H1 (cell line): ENCODE measurements around the gene GPR15. TPM values are rescaled to one million over a fixed set of nuclear protein-coding genes. Genes with fewer than 3 reads are reported as not detected.

Source experiments
- CTCF ChIA-PET: fragments of 300-600 bp; sonication (Branson Sonifier 250); formaldehyde crosslinking; loops from one replicate; lab custom pipeline; 2021; ENCODE audit not compliant: partially characterized antibody; lab: Charles Lee
- POLR2A ChIA-PET: fragments of 300-600 bp; sonication (Branson Sonifier 250); formaldehyde crosslinking; loops from one replicate; lab custom pipeline; 2021; ENCODE audit warnings: inconsistent platforms; ENCODE audit not compliant: partially characterized antibody; lab: Charles Lee
- DNase-seq, 2 experiments: peaks; one replicate each; pipeline versions ENCODE4 v3.0.0 to v3.0.0-alpha.2; 2010 to 2022; ENCODE audit warnings: low spot score in 2 of 2, low read depth in 1 of 2, mixed read lengths in 1 of 2
- FAIRE-seq: peaks from 2 replicates; lab custom pipeline; 2011; peaks lifted over from hg19 to GRCh38; lab: Jason Lieb, UNC
- H2AFZ ChIP-seq: 2 replicates; pipeline ENCODE4 v1.8.1; 2012; ENCODE audit warnings: low read length, inconsistent platforms
- H2AK5ac ChIP-seq: 2 replicates; pipeline ENCODE4 v1.6.1; 2013; ENCODE audit warnings: low read depth, low read length
- H2BK120ac ChIP-seq: replicated peaks from 2 replicates; pipeline ENCODE3; 2013; ENCODE audit warnings: low read depth, low read length, inconsistent platforms
- H2BK12ac ChIP-seq: 2 replicates; pipeline ENCODE4 v1.6.1; 2013; ENCODE audit warnings: low read depth, low read length
- H2BK15ac ChIP-seq: 2 replicates; pipeline ENCODE4 v1.6.1; 2013; ENCODE audit warnings: low read length
- H2BK20ac ChIP-seq: 2 replicates; pipeline ENCODE4 v1.6.1; 2013; ENCODE audit warnings: low read length
- H2BK5ac ChIP-seq: 2 replicates; pipeline ENCODE4 v1.6.1; 2013; ENCODE audit warnings: low read depth, low read length
- H3K14ac ChIP-seq: 2 replicates; pipeline ENCODE4 v1.6.1; 2013; ENCODE audit warnings: inconsistent platforms; ENCODE audit not compliant: insufficient read length
- H3K18ac ChIP-seq: 2 replicates; pipeline ENCODE4 v1.6.1; 2013; ENCODE audit warnings: low read length; ENCODE audit errors: extremely low read depth
- H3K23ac ChIP-seq: 2 replicates; pipeline ENCODE4 v1.6.1; 2013; ENCODE audit warnings: inconsistent platforms; ENCODE audit not compliant: insufficient read length
- H3K23me2 ChIP-seq: 2 replicates; pipeline ENCODE4 v1.6.1; 2013; ENCODE audit warnings: low read depth, low read length
- H3K27ac ChIP-seq: 2 replicates; pipeline ENCODE4 v1.6.1; 2011; ENCODE audit warnings: low read depth, low read length, inconsistent platforms
- H3K27me3 ChIP-seq, 4 experiments: replicated peaks in 1 of 4; 1 replicate in 1 of 4; 2 replicates in 3 of 4; pipeline versions ENCODE4 v1.6.1 to v1.8.1; 2011 to 2013; ENCODE audit warnings: low read length in 3 of 4, mild to moderate bottlenecking in 3 of 4, inconsistent platforms in 2 of 4, mixed read lengths in 2 of 4, moderate library complexity in 1 of 4; ENCODE audit not compliant: control insufficient read depth in 3 of 4, insufficient read depth in 3 of 4; ENCODE audit errors: extremely low read depth in 1 of 4
- H3K36me3 ChIP-seq, 4 experiments: 2 replicates each; pipeline versions ENCODE4 v1.6.1 to v1.8.1; 2011 to 2013; ENCODE audit warnings: mild to moderate bottlenecking in 4 of 4, low read length in 3 of 4, moderate library complexity in 2 of 4, control low read depth in 1 of 4, inconsistent platforms in 1 of 4; ENCODE audit not compliant: insufficient read depth in 4 of 4, control insufficient read depth in 2 of 4
- H3K4ac ChIP-seq: replicated peaks from 2 replicates; pipeline ENCODE3; 2013; ENCODE audit warnings: low read length, low read depth, mixed read lengths, inconsistent platforms; ENCODE audit not compliant: insufficient read length
- H3K4me1 ChIP-seq, 4 experiments: replicated peaks in 1 of 4; 1 replicate in 1 of 4; 2 replicates in 3 of 4; pipeline versions ENCODE4 v1.6.1 to v1.8.1; 2011 to 2013; ENCODE audit warnings: low read length in 3 of 4, inconsistent platforms in 2 of 4, mixed read lengths in 1 of 4; ENCODE audit not compliant: insufficient read depth in 4 of 4, control insufficient read depth in 3 of 4
- H3K4me2 ChIP-seq, 2 experiments: 2 replicates each; pipeline versions ENCODE4 v1.6.1 to v1.8.1; 2011 to 2013; ENCODE audit warnings: low read depth in 2 of 2, low read length in 2 of 2, control low read depth in 1 of 2, inconsistent platforms in 1 of 2, mild to moderate bottlenecking in 1 of 2; ENCODE audit not compliant: insufficient read depth in 1 of 2
- H3K4me3 ChIP-seq, 4 experiments: fragments of 200-600, 300-600 bp in 1 of 4; sonication (generic), shearing (Covaris generic), sonication (Bioruptor Twin) in 1 of 4; 2 replicates each; pipeline versions ENCODE4 v1.5.1 to v1.8.1; 2011 to 2016; ENCODE audit warnings: low read length in 4 of 4, low read depth in 3 of 4, control low read depth in 2 of 4, inconsistent platforms in 2 of 4, mild to moderate bottlenecking in 2 of 4, mixed read lengths in 1 of 4, moderate library complexity in 1 of 4; ENCODE audit not compliant: insufficient read depth in 2 of 4; ENCODE audit errors: extremely low read depth in 1 of 4
- H3K56ac ChIP-seq: replicated peaks from 2 replicates; pipeline ENCODE3; 2013; ENCODE audit warnings: low read depth, mild to moderate bottlenecking, mixed read lengths, low read length, inconsistent platforms; ENCODE audit not compliant: insufficient read length
- H3K79me1 ChIP-seq: 2 replicates; pipeline ENCODE4 v1.6.1; 2013; ENCODE audit warnings: low read depth, low read length, control low read depth
- H3K79me2 ChIP-seq, 2 experiments: 2 replicates each; pipeline versions ENCODE4 v1.6.1 to v1.8.1; 2012 to 2013; ENCODE audit warnings: low read length in 2 of 2, mild to moderate bottlenecking in 2 of 2, inconsistent platforms in 1 of 2; ENCODE audit not compliant: insufficient read depth in 2 of 2, control insufficient read depth in 1 of 2
- H3K9ac ChIP-seq, 4 experiments: replicated peaks in 1 of 4; 1 replicate in 1 of 4; 2 replicates in 3 of 4; pipeline versions ENCODE4 v1.6.1 to v1.8.1; 2011 to 2013; ENCODE audit warnings: low read depth in 3 of 4, low read length in 3 of 4, control low read depth in 2 of 4, mild to moderate bottlenecking in 2 of 4, moderate library complexity in 2 of 4, inconsistent platforms in 1 of 4; ENCODE audit errors: extremely low read depth in 1 of 4
- H3K9me3 ChIP-seq, 2 experiments: 2 replicates each; pipeline versions ENCODE4 v1.6.1 to v1.8.1; 2012 to 2013; ENCODE audit warnings: mild to moderate bottlenecking in 2 of 2, moderate library complexity in 2 of 2, control low read depth in 1 of 2, inconsistent platforms in 1 of 2, low read depth in 1 of 2, low read length in 1 of 2, mixed read lengths in 1 of 2; ENCODE audit not compliant: insufficient read depth in 2 of 2
- H4K20me1 ChIP-seq, 2 experiments: replicated peaks in 1 of 2; 2 replicates each; pipeline versions ENCODE3 to v1.8.1; 2011 to 2013; ENCODE audit warnings: inconsistent platforms in 2 of 2, low read length in 2 of 2, mild to moderate bottlenecking in 1 of 2; ENCODE audit not compliant: insufficient read depth in 2 of 2, control insufficient read depth in 1 of 2
- H4K5ac ChIP-seq: 2 replicates; pipeline ENCODE4 v1.6.1; 2013; ENCODE audit warnings: low read length, low read depth, mixed read lengths, inconsistent platforms; ENCODE audit not compliant: insufficient read length
- H4K8ac ChIP-seq: 2 replicates; pipeline ENCODE4 v1.8.0; 2013; ENCODE audit warnings: mild to moderate bottlenecking, moderate library complexity, low read length, inconsistent platforms; ENCODE audit not compliant: insufficient read depth; ENCODE audit errors: extremely low read depth
- H4K91ac ChIP-seq: replicated peaks from 2 replicates; pipeline ENCODE3; 2013; ENCODE audit warnings: low read length, mixed read lengths, inconsistent platforms; ENCODE audit not compliant: insufficient read length
- SP4 ChIP-seq: IDR thresholded peaks from 2 replicates; pipeline ENCODE4 v1.6.1; 2012; ENCODE audit warnings: low read length, inconsistent platforms
- WGBS, 2 experiments: shearing (Covaris generic) in 1 of 2; methylation state at CpG; one replicate each; pipeline versions ENCODE4 v1.1.6 to v1.1.7; 2013 to 2015; ENCODE audit warnings: low lambda C conversion rate in 2 of 2, mixed read lengths in 2 of 2, inconsistent platforms in 1 of 2, low coverage in 1 of 2, missing lambda C conversion rate in 1 of 2; ENCODE audit not compliant: insufficient replicate concordance in 2 of 2, insufficient coverage in 1 of 2, insufficient read length in 1 of 2; ENCODE audit errors: extremely low coverage in 1 of 2, missing lambda C conversion rate in 1 of 2; 5-methylcytosine and 5-hydroxymethylcytosine counted together
- polyA plus RNA-seq, 7 experiments: library from polyadenylated mRNA; depleted of rRNA in 3 of 7; stranded (reverse) in 5 of 7; unstranded in 2 of 7; fragments of >200 nt in 5 of 7; fragments of 200-250 nt in 2 of 7; gene quantifications; 1 replicate in 5 of 7; 2 replicates in 1 of 7; 4 replicates in 1 of 7; pipeline versions ENCODE4 v1.2.1 to v1.2.3, GENCODE V29; 2011 to 2013; ENCODE audit warnings: missing spikeins in 2 of 7, mixed read lengths in 2 of 7
- total RNA-seq: library from RNA; stranded (reverse); fragmentation: NEBNext Ultra II Directional; extraction: Animal tissue kit (Norgen Biotek cat#: 25700); gene quantifications from 2 replicates; pipeline ENCODE4 v1.2.1, GENCODE V29; 2021

The GPR15 gene
- total and polyA plus RNA-seq, 2 of the 8 experiments (the other 6 are each of a cell fraction or from before 2014, with no cell fraction given), result not detected

DNA sequence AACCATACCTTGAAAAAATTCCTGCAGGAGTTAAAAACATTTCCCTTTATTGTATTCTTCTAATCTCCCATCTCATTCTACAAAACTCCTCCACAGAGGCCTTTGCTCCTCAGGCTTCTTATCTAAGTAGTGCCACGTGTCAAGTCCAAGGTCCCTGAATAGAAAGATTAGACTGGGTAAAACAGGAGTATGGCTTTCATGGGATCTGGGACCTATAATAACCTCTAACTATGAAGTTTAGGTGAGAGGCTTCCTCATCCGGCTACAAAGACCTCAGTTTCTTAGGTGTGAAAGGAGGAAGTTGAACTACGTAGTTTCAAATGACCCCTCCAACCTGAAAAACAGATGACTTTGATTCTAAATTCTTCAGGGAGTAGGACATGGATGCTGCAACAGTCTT, 20.0 kb downstream of the GPR15 start:
- H2BK12ac ChIP-seq, result no peak overlapping the region
- no peak overlapping the region for H3K56ac ChIP-seq
- H2AFZ ChIP-seq, result no peak overlapping the region
- POLR2A ChIA-PET, result no interaction called here
- no peaks in the 10 kb centered on the region for H3K79me2 ChIP-seq
- no peak overlapping the region for H3K4me3 ChIP-seq
- H3K18ac ChIP-seq, result no peak overlapping the region
- DNase-seq (no peak), FAIRE-seq (no peak)
- no peaks in the 10 kb centered on the region for H3K79me1 ChIP-seq
- CTCF ChIA-PET, result interaction anchor here (1.3 kb wide), 1 partner anchor 22 kb away, joined by 3 read pairs; no protein-coding TSS in a partner anchor
- no peak overlapping the region for H2BK15ac ChIP-seq
- H4K8ac ChIP-seq, result no peak overlapping the region
- no peaks in the 10 kb centered on the region for H4K20me1 ChIP-seq
- no peak overlapping the region for H4K91ac ChIP-seq
- 90% methylated on average over 3 of the region's 3 CpGs; no CpG with 5 or more reads in 1 of the 2 experiments for WGBS, 2 experiments
- H2AK5ac ChIP-seq, result no peak overlapping the region
- H3K9ac ChIP-seq, result no peak overlapping the region
- H4K5ac ChIP-seq, result no peak overlapping the region
- H3K23ac ChIP-seq, result no peak overlapping the region
- peaks cover 0 to 1% (median 0%) of the 10 kb centered on the region in 4 experiments; a peak in 1 of 7 replicates for H3K27me3 ChIP-seq
- no peaks in the 10 kb centered on the region for H3K23me2 ChIP-seq
- H2BK120ac ChIP-seq, result no peak overlapping the region
- TF ChIP-seq SP4, result no peak
- H3K36me3 ChIP-seq, result no peaks in the 10 kb centered on the region
- no peak overlapping the region for H2BK5ac ChIP-seq
- H3K14ac ChIP-seq, result no peak overlapping the region
- H2BK20ac ChIP-seq, result no peak overlapping the region
- no peaks in the 10 kb centered on the region for H3K9me3 ChIP-seq
- no peaks in the 10 kb centered on the region for H3K4me1 ChIP-seq
- H3K4me2 ChIP-seq, result no peak overlapping the region
- H3K27ac ChIP-seq, result no peak overlapping the region
- no peak overlapping the region for H3K4ac ChIP-seq
